ENCODE measurements around the gene DYNC1LI2.
A peak's percentile ranks its signal among the peaks of the same experiment; 100 is the strongest.

DYNC1LI2 gene

DNA sequence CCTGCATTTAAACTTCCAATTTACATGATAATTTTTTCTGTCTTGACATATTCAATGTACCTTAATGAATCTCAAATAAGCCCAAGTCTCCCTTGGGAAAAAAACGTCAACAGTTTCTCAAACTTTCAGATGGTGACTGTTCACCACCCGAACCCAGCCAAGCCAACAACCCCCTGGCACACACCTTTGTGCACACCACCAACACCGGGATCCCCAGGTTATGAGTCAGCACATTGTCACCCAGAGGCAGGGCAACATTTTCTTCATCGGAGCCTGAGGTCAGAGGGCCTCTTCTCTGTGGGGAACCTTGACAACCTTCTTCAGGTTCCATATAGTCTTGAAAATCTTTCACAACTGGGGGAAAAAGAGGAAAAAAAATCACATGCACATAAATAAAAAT lies 15.5 kb downstream of the DYNC1LI2 start:
- no peak for DNase-seq

- DNase-seq, result no peak
Observed at GRCh38 chr16:66731101-66731500, 20.3 kb downstream of the DYNC1LI2 start.

DNA sequence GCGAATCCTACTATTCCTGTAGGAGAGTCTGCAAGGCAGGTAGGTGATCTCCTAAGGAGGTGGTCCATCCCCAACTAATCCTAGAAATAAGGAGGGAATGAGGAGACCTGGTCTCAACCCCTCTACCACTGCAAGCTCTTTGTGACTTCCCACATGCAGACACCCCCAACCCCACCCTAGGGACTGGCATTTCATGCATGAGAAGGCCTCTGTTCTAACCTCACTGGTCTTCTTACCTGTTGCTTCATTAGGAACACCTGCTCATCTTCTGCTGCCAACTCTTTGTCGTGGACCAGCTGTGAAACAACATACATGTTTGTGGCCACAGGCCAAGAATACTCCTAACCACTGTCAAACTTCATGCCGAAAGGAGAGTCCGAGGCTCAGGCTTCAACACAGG lies 22.6 kb downstream of the DYNC1LI2 start:
- no peak for DNase-seq

DNA sequence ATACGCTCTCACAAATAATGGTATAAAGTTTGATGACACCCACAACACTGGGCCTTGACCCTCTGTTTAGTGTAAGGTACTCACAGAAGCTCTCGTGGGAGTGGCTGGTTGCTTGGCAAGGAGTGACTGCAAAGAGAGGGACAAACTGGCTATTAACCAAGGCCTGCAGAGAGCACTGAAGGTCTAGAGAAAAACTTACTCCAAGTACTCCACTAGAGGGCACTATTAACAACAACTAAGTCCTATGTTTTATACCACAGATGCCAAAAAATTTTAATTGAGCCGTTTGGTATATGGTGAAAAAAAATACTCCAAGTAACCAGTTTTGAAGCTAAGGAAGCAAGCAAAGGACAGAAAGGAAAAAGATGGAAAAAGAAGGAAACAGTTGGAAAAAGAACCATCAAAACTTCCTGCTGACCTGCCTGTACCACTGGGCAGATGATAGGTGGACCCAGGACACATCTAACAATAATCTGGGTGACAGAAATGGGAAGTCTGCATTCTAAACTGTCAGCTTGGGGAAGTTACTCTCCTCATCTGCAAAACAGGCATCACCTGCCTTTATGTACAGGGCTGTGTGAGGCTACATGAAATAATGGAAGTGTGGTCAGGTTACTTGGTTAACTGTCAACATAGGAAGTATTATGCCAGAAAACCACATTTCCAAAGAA lies 23.2 kb downstream of the DYNC1LI2 start:
- DNase-seq, result no peak

- no peak for DNase-seq
Observed at GRCh38 chr16:66720766-66721165, 30.6 kb downstream of the DYNC1LI2 start.

DNA sequence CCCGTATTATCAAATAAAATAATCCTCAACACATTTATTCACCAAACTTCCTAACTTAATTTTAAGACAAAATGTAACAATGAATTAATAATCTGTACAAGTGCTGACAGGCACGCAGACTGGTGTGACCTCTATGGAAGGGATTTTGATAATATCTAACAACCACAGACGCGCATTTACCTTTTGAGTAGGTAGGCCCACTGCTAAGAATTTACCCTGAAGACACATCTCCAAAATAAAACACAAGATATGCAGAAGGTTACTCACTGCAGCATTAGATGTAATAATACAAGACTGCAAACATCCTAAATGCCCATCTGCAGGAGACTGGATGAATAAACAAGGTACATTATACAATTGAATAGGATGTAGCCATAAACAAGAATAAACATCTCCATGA lies 32.2 kb downstream of the DYNC1LI2 start:
- DNase-seq, result no peak

- DNase-seq, result no peak
Observed at GRCh38 chr16:66717776-66718175, 33.6 kb downstream of the DYNC1LI2 start.

DNA sequence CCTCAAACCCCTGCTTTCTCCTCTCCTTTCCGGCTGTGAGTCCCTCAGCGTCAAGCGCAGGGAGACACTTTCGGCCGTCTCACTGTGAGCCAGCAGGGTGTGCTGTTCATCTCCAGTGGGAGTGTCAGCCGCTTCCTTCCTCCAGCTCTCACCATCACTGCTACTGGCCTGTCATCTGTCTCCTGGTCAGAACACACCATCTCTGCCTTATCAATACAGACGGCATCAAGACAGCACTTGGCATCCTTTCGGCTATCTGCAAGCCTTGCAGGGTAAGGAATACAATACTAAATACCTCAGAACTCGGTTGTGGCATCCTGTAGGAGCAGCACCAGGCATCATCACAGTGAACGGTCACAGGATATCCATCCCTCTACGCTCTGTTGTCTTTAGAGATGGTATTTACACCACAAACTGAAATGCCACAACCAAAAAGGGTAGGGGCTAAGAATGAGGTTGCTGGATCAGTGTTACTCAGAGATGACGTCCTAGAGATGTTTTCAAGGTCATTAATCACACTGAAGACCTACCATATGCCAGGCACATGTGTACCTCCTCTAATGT lies 34.2 kb downstream of the DYNC1LI2 start:
- DNase-seq, result no peak

DNA sequence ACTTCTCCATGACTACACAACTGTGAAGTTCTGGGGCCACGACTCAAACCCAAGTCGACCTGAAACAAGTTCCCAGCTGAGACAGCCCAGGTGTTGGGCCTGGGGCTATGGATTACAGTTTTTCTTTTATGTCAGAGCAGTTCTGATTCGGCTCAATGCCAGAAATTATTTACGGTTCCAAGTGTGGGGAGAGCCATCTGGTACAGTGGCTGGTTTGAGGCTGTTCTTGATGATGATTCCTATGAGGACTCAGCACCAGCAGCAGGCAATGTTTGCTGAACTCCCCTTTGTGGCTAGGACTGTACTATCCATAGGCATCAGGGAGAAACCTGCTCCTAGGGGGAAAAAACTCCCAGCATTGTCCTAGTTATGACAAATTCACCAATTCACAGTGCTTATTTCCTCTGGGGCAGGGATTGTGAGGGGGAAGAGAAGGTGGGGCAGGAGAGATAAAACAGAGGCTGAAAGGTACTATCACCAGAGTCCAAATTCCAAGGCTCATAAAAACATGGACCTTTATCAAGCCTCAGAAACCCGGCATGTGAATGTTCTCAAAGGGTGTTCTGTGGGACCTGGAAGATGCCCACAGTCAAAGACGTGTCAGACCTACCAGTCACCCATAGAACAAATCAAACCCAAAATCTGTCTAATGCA lies 36.6 kb downstream of the DYNC1LI2 start:
- DNase-seq, result no peak

GRCh38 chr16:66714062-66714461 lies 37.3 kb downstream of the DYNC1LI2 start:
- DNase-seq, result no peak

GRCh38 chr16:66713076-66713475 lies 38.3 kb downstream of the DYNC1LI2 start:
- DNase-seq, result no peak

DNA sequence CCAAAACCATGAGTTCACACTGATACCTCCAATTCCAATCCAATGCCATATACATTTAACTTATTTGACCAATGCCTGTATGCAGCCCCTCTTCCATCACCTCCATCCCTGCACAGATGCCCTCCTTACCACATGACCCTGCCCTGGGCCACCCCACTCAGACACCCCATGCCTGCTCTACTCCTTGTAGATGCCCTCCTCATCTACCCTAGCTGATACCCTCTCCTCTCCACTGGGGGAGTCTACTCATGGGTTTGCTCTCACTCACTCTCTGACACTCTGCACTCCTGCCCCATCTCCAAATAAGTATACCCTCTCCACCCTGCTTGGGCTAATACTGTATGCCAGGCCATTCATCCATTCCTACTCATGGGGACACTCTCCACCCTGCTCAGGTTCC lies 38.9 kb downstream of the DYNC1LI2 start:
- no peak for DNase-seq

GRCh38 chr16:66711581-66711980 lies 39.8 kb downstream of the DYNC1LI2 start:
- no peak for DNase-seq

- DNase-seq, result no peak
Observed at GRCh38 chr16:66706506-66706880, 44.9 kb downstream of the DYNC1LI2 start.

GRCh38 chr16:66705790-66706505 lies 45.5 kb downstream of the DYNC1LI2 start:
- no peak for DNase-seq

GRCh38 chr16:66703406-66704215 lies 47.8 kb downstream of the DYNC1LI2 start:
- no peak for DNase-seq

DNA sequence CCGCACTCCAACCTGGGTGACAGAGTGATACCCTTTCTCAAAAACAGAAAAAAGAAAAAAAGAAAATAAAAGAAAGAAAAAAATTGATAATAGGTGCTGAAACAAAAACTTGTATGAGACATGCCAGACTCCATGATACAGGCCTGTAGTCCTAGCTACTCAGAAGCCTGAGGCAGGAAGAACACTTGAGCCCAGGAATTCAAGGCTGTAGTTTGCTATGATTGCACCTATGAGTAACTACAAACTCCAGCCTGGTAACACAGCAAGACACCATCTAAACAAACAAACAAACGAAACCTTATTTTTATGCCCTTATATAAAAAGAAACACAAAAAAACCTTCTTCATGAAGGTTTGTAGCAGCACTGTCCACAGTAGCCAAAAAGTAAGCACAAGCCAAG lies 49.9 kb downstream of the DYNC1LI2 start:
- DNase-seq, result no peak

DNA sequence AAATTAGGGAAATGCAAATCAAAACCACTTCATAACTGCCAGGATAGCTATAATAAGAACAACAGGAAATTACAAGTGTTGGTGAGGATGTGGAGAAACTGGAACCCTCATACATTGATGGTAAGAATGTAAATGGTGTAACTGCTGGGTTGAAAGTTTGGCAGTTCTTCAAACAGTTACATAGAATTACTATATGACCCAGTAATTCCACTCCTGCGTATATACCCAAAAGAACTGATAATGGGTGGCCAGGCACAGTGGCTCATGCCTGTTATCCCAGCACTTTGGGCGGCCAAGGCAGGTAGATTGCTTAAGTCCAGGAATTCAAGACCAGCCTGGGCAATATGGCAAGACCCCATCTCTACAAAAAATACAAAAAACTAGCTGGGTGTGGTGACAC lies 50.4 kb downstream of the DYNC1LI2 start:
- no peak for DNase-seq

GRCh38 chr16:66699898-66700297 lies 51.5 kb downstream of the DYNC1LI2 start:
- no peak for DNase-seq

DNA sequence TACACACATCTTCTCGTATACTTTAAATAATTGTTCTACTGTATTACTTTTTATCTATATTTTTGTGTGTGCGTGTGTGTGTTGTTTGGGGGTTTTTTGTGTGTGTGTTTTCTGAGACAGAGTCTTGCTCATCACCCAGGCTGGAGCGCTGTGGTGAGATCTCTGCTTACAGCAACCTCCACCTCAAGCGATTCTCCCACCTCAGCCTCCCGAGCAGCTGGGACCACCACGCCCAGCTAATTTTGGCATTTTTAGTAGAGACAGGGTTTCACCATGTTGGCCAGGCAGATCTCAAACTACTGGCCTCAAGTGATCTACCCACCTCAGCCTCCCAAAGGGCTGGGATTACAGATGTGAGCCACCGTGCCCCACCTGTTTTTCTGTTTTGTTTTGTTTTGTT lies 53.4 kb downstream of the DYNC1LI2 start:
- DNase-seq, result no peak

DNA sequence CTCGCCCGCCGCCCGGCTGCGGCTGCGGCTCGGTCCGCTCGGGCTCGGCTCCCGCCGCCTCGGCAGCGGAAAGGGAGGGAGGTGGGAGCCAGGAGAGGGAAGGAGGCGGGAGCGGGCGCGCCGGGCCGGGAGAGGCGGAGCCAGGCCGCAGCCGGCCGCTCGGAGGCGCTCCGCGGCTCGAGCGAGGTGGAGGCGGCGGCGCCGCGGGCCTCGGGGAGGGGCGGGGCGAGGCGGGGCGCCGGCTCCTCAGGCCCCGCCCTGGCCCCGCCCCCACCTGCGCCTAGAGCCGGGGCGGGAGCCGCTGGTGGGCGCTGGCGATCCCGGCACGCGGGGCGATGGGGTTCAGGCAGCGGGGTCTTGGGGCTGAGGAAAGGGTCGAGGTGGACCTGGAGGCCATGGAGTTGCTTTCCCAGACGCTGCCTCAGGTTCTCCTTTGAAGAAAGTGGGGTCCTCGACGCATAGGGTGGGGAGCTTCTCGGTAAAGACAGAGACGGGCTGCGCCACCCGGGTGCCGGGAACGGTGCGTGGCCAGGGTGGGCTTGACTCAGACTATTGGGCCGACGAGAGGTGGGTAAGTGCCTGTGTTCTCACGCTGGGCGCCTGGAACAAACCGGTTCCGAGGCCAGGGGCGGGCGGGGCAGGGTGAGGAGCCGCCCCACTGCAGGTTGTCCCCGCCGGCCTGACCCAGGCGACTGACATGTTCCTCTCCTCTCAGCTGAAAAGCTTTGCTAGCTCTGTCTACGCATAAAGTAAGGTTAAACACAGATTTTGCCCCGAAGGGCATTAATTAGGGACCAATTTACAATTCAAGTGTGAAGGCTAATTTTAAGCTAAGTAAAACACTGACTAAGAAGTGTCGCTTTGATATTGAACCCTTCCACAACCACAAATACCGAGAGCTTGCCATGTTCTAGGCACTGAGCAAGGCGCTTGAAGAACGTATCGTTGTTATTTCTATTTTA lies 54.5 kb downstream of the DYNC1LI2 start, which contains the start of gene CMTM4:
Gene CMTM4, minus strand, starts transcription at position 75 of the 962 bp plus-strand sequence. CDS start 218 bp downstream, outside the sequence.
- peak; percentile 46 to 68 (median 56) for DNase-seq
